ENCODE results near the gene FERMT1. TPM values are rescaled to one million over a fixed set of nuclear protein-coding genes. Genes with fewer than 3 reads are reported as not detected.

The FERMT1 gene
- total and polyA plus RNA-seq, 11 donors: 0.06 to 2.4 (median 1.1) TPM; not detected in 1

DNA sequence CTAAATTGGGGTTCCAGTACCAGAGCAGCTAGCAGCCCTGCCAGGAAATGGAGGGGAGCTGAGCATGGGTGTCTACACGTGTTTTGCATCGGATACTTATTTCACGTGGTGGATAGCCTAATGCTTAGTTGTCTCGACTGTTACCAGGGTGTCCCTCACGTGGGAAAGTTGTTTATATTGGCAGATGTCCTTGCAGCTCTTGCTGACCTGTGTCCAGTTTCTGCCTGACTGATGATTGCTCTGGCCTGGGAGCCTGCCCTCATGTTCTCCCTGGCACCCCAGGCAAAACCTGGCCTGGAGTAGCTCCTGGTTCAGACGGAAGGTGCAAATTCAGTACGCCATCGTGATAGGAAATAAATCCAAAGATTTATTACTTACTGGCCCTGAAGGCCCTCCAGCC is 11.8 kb upstream of the FERMT1 start:
- peaks cover 0 to 13% (median 2%) of the 10 kb centered on the region in 9 donors for H3K27me3 ChIP-seq
- no peaks in the 10 kb centered on the region for H3K36me3 ChIP-seq
- WGBS, 4 donors: 55 to 77% (median 66%) methylated on average over 8 of the region's 8 CpGs
- H3K4me3 ChIP-seq: no peak overlapping the region
- intact Hi-C loops (cut with DNase I): no loop called here
- H3K4me1 ChIP-seq: no peaks in the 10 kb centered on the region
- H3K9me3 ChIP-seq: no peaks in the 10 kb centered on the region
- ATAC-seq: no peak
- H3K27ac ChIP-seq: no peak overlapping the region
- DNase-seq: no peak
- no peak for TF ChIP-seq POLR2A (IDR thresholded peaks at IDR 0.05)
- TF ChIP-seq, protein P1, sequence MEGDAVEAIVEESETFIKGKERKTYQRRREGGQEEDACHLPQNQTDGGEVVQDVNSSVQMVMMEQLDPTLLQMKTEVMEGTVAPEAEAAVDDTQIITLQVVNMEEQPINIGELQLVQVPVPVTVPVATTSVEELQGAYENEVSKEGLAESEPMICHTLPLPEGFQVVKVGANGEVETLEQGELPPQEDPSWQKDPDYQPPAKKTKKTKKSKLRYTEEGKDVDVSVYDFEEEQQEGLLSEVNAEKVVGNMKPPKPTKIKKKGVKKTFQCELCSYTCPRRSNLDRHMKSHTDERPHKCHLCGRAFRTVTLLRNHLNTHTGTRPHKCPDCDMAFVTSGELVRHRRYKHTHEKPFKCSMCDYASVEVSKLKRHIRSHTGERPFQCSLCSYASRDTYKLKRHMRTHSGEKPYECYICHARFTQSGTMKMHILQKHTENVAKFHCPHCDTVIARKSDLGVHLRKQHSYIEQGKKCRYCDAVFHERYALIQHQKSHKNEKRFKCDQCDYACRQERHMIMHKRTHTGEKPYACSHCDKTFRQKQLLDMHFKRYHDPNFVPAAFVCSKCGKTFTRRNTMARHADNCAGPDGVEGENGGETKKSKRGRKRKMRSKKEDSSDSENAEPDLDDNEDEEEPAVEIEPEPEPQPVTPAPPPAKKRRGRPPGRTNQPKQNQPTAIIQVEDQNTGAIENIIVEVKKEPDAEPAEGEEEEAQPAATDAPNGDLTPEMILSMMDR (IDR thresholded peaks at IDR 0.05): no peak

DNA sequence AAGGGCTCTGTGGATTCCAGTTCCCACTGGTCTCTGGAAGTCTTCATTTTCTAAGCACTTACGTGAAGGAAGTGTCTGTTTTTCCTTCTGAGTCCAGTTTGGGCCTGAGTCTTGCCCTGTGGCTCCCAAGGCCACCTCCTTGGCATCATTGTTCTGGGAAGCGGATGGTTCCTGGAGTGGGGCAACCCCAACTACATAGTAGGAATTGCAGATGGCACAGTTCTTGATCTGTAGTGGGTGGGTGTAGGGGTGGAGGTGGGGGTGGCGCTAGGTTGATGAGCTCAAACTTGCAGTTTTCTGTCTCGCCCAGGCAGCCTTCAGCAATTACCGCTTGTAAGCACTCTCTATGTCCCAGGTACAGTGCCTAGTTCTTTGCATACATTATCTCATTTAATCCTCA is 7.2 kb upstream of the FERMT1 start:
- Histone ChIP-seq H3K36me3 (no peaks in the 10 kb centered on the region), H3K4me1 (no peaks in the 10 kb centered on the region), H3K9me3 (no peaks in the 10 kb centered on the region), H3K27ac (no peak overlapping the region), H3K4me3 (no peak overlapping the region), H3K27me3 (peaks cover 0 to 8% (median 0%) of the 10 kb centered on the region in 9 donors)
- DNase-seq (no peak), ATAC-seq (no peak)
- TF ChIP-seq, protein P1 (IDR thresholded peaks at IDR 0.05): no peak
- TF ChIP-seq POLR2A (IDR thresholded peaks at IDR 0.05): no peak
- 85 to 95% (median 89%) methylated on average over 5 of the region's 5 CpGs for WGBS, 4 donors
- intact Hi-C loops (cut with DNase I): no loop called here

DNA sequence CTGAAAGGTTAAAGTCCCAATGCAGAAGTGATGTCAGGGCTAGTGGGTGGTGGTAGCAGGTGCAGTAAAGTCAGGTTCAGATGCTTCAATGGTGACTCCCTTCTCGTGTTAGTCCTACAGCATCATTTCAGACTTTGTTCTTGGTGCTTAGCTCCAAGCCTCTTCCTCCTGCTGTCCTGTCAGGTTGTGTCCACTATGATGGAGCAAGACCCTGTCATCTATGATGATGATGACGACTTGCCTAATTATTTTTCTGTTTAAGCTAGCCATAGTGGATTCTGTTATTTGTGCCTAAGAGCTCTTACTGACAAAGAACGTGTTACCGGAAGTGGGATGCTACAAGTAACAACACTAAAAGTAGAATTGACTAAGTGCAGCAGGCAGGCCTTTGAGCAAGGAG is 5.0 kb upstream of the FERMT1 start:
- TF ChIP-seq, protein P1 (IDR thresholded peaks at IDR 0.05): no peak
- no peak for TF ChIP-seq POLR2A (IDR thresholded peaks at IDR 0.05)
- no peaks in the 10 kb centered on the region for H3K36me3 ChIP-seq
- H3K4me3 ChIP-seq: no peak overlapping the region
- no peak overlapping the region for H3K27ac ChIP-seq
- H3K27me3 ChIP-seq: peaks cover 0 to 10% (median 0%) of the 10 kb centered on the region in 9 donors
- peaks cover 0 to 8% (median 2%) of the 10 kb centered on the region in 12 donors for H3K4me1 ChIP-seq
- no peak for DNase-seq
- 73 to 85% (median 85%) methylated on average over 4 of the region's 4 CpGs for WGBS, 4 donors
- intact Hi-C loops (cut with DNase I): no loop called here
- H3K9me3 ChIP-seq: no peaks in the 10 kb centered on the region
- ATAC-seq: no peak

DNA sequence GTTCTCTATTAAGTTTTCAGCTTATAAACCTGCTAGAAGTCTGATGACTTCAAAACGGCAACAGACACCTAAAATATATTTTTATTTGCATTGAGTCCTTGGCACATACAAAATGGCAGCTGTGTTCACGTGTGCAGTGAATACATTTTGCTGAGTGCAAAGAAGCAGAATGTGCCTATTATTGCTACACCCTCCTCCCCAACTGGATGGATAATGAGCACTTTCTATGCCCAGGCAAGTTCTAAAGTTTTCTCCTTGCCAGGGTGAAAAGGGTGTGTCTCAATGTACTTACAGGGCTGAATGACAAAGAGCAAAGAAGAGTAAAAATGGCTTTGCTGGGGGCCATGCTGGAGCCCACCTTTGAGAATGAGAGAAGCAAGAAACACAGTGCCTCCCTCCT is 4.0 kb upstream of the FERMT1 start:
- H3K4me1 ChIP-seq: peaks cover 0 to 18% (median 4%) of the 10 kb centered on the region in 12 donors
- no peaks in the 10 kb centered on the region for H3K36me3 ChIP-seq
- intact Hi-C loops (cut with DNase I): no loop called here
- TF ChIP-seq, protein P1 (IDR thresholded peaks at IDR 0.05): no peak
- no peak for TF ChIP-seq POLR2A (IDR thresholded peaks at IDR 0.05)
- no peaks in the 10 kb centered on the region for H3K9me3 ChIP-seq
- H3K27ac ChIP-seq: no peak overlapping the region
- DNase-seq (no peak), ATAC-seq (no peak)
- H3K4me3 ChIP-seq: no peak overlapping the region
- peaks cover 0 to 14% (median 0%) of the 10 kb centered on the region in 9 donors for H3K27me3 ChIP-seq
- 85 to 90% (median 89%) methylated on average over 2 of the region's 2 CpGs for WGBS, 4 donors
